Gastrocnemius medialis (tissue), 4 donors: ENCODE results near the gene METTL9. TPM values are rescaled to one million over a fixed set of nuclear protein-coding genes. Genes with fewer than 3 reads are reported as not detected.

Source experiments
- ATAC-seq, 2 donors: fragments of 150-250 bp; one replicate each; pipeline ENCODE4 v1.9.1; 2016
- DNase-seq, 2 donors: peaks; one replicate each; pipeline ENCODE4 v3.0.0-alpha.2; 2019
- H3K27ac ChIP-seq, 4 donors: fragments of 200-600 bp; sonication (generic); 1 replicate in 1 of 4; 2 replicates in 3 of 4; pipeline ENCODE4 v1.5.1; 2016 to 2018; ENCODE audit warnings: mild to moderate bottlenecking in 2 of 4, moderate library complexity in 1 of 4
- H3K27me3 ChIP-seq, 3 donors: fragments of 200-600 bp; sonication (generic) in 2 of 3; 1 replicate in 1 of 3; 2 replicates in 2 of 3; pipeline versions ENCODE4 v1.5.1 to v1.6.0; 2016 to 2019; ENCODE audit warnings: mild to moderate bottlenecking in 1 of 3, moderate library complexity in 1 of 3
- H3K36me3 ChIP-seq, 2 donors: fragments of 200-600 bp; sonication (generic) in 1 of 2; one replicate each; pipeline ENCODE4 v1.5.1; 2017 to 2018
- H3K4me1 ChIP-seq, 2 donors: fragments of 200-600 bp; sonication (generic) in 1 of 2; one replicate each; pipeline ENCODE4 v1.5.1; 2016 to 2017; ENCODE audit warnings: mild to moderate bottlenecking in 2 of 2
- H3K4me3 ChIP-seq, 4 donors: fragments of 200-600 bp; sonication (generic) in 3 of 4; 1 replicate in 1 of 4; 2 replicates in 3 of 4; pipeline ENCODE4 v1.5.1; 2016 to 2019; ENCODE audit warnings: mild to moderate bottlenecking in 2 of 4
- H3K9me3 ChIP-seq, 3 donors: fragments of 200-600 bp; sonication (generic) in 2 of 3; 1 replicate in 1 of 3; 2 replicates in 2 of 3; pipeline ENCODE4 v1.5.1; 2016 to 2019
- POLR2A ChIP-seq, 2 donors: fragments of 450-650 bp; IDR thresholded peaks; one replicate each; pipeline ENCODE4 v1.6.1; 2017; ENCODE audit warnings: antibody characterized with exemption in 2 of 2, mild to moderate bottlenecking in 2 of 2, moderate library complexity in 2 of 2
- in situ Hi-C, 4 donors: fragments of 200-750 bp; cut with MboI; loops; one replicate each; pipeline versions ENCODE4 v1.15.0 to v1.8.0; 2017; ENCODE audit warnings: low sequenced_read_pairs in 4 of 4
- intact Hi-C: fragments of 100-400 bp; cut with DNase I; formaldehyde crosslinking; loops from one replicate; pipeline ENCODE4 v1.15.1; 2023; ENCODE audit warnings: low total_unique reads
- total RNA-seq, 4 donors: library from RNA; depleted of rRNA; stranded (reverse); fragments of >200 nt; gene quantifications; one replicate each; pipeline versions ENCODE4 v1.1.0 to v1.2.3, GENCODE V29; 2016
- TF ChIP-seq, protein P1 (sequence below), 5 experiments: fragments of 450-650 bp in 3 of 5; fragments of 200-600 bp in 2 of 5; sonication (generic) in 2 of 5; IDR thresholded peaks in 4 of 5; conservative IDR thresholded peaks in 1 of 5; 1 replicate in 4 of 5; 2 replicates in 1 of 5; pipeline ENCODE4 v1.5.1; 2016 to 2019; ENCODE audit warnings: antibody characterized with exemption in 5 of 5, mild to moderate bottlenecking in 3 of 5, moderate library complexity in 3 of 5

The METTL9 gene
- total RNA-seq, 4 donors from 2014 or later, result 87.2 to 109 (median 96.8) TPM

- intact Hi-C loops (loop anchor here (10.0 kb wide), 1 partner anchor 1554 kb away; the partner anchor contains the start of gene USP31), in situ Hi-C loops (loop anchor here in 2 of 4 donors (10.0 to 25.0 kb wide), 2 partner anchors 54 to 122 kb away; no protein-coding TSS in a partner anchor)
- H3K36me3 ChIP-seq, result no peaks in the 10 kb centered on the region
- TF ChIP-seq POLR2A (IDR thresholded peaks at IDR 0.05), result no peak
- TF ChIP-seq, protein P1, sequence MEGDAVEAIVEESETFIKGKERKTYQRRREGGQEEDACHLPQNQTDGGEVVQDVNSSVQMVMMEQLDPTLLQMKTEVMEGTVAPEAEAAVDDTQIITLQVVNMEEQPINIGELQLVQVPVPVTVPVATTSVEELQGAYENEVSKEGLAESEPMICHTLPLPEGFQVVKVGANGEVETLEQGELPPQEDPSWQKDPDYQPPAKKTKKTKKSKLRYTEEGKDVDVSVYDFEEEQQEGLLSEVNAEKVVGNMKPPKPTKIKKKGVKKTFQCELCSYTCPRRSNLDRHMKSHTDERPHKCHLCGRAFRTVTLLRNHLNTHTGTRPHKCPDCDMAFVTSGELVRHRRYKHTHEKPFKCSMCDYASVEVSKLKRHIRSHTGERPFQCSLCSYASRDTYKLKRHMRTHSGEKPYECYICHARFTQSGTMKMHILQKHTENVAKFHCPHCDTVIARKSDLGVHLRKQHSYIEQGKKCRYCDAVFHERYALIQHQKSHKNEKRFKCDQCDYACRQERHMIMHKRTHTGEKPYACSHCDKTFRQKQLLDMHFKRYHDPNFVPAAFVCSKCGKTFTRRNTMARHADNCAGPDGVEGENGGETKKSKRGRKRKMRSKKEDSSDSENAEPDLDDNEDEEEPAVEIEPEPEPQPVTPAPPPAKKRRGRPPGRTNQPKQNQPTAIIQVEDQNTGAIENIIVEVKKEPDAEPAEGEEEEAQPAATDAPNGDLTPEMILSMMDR (IDR thresholded peaks at IDR 0.05 in 4 of 5, conservative IDR thresholded peaks at IDR 0.05 in 1 of 5), result no peak
- no peaks in the 10 kb centered on the region for H3K9me3 ChIP-seq
- no peak for DNase-seq
- H3K4me1 ChIP-seq, result no peaks in the 10 kb centered on the region
- H3K27ac ChIP-seq, result no peak overlapping the region
- no peak overlapping the region for H3K4me3 ChIP-seq
- no peaks in the 10 kb centered on the region for H3K27me3 ChIP-seq
- ATAC-seq, result no peak
Observed at GRCh38 chr16:21590796-21591195, 8.6 kb upstream of the METTL9 start.

DNA sequence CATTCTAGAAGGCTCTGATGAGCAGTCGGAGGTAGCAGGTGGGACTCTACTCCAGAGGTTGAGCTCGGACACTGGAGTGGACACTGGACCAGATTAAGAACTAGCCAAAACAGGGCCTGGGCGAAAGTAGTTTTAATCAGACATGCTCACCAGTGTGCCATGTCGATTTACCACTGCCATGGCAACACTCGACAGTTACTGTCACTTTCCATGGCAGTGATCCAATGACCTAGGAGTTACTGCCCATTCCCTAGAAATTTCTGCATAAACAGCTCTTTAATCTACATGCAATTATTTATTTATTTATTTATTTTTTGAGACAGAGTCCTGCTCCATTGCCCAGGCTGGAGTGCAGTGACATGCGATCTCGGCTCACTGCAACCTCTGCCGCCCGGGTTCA lies 7.2 kb upstream of the METTL9 start:
- H3K27ac ChIP-seq, result no peak overlapping the region
- H3K9me3 ChIP-seq, result no peaks in the 10 kb centered on the region
- DNase-seq, result no peak
- H3K4me3 ChIP-seq, result no peak overlapping the region
- H3K27me3 ChIP-seq, result no peaks in the 10 kb centered on the region
- TF ChIP-seq POLR2A (IDR thresholded peaks at IDR 0.05), result no peak
- TF ChIP-seq, protein P1 (IDR thresholded peaks at IDR 0.05 in 4 of 5, conservative IDR thresholded peaks at IDR 0.05 in 1 of 5), result no peak
- intact Hi-C loops, result loop anchor here (10.0 kb wide), 1 partner anchor 1553 kb away; the partner anchor contains the start of gene USP31
- no peaks in the 10 kb centered on the region for H3K36me3 ChIP-seq
- no peak for ATAC-seq
- in situ Hi-C loops, result loop anchor here in 2 of 4 donors (10.0 to 25.0 kb wide), 2 partner anchors 53 to 120 kb away; no protein-coding TSS in a partner anchor
- H3K4me1 ChIP-seq, result no peaks in the 10 kb centered on the region

DNA sequence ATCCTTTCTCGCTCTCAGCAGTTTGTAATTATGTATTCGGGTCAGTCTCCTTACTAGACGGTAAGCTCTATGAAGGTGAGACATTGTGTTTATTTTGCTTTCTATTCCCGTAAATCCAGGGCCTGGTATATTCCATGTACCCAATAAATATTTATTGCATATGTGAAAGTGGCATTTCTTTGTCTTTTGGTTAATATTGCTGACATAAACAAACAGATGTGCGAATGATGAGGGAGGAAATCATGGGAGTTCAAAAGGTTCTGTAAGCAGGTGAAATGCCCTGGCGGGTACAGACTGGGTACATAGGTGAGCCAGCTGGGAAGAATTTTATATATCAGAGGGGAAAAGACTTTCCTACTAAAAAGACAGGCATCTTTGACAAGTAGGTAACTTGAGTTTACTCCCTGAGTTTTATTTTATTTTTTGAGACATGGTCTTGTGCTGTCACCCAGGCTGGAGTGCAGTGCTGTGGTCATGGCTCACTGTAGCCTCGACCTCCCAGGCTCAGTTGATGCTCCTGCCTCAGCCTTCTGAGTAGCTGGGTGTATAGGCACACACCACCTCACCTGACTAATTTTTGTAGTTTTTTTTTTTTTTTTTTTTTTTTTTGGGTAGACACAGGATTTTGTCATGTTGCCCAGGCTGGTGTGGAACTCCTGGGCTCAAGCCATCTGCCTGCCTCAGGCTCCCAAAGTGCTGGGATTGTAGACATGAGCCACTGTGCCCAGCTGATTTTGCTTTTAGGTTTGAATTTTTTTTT lies 5.7 kb upstream of the METTL9 start:
- Histone ChIP-seq H3K36me3 (no peaks in the 10 kb centered on the region), H3K4me1 (peaks cover 3 to 5% of the 10 kb centered on the region in 2 donors), H3K27ac (no peak overlapping the region), H3K4me3 (no peak overlapping the region), H3K9me3 (no peaks in the 10 kb centered on the region), H3K27me3 (no peaks in the 10 kb centered on the region)
- no peak for TF ChIP-seq POLR2A (IDR thresholded peaks at IDR 0.05)
- TF ChIP-seq, protein P1 (IDR thresholded peaks at IDR 0.05 in 4 of 5, conservative IDR thresholded peaks at IDR 0.05 in 1 of 5), result no peak
- no peak for DNase-seq
- in situ Hi-C loops (loop anchor here in 2 of 4 donors (10.0 to 25.0 kb wide), 2 partner anchors 51 to 119 kb away; no protein-coding TSS in a partner anchor), intact Hi-C loops (loop anchor here (10.0 kb wide), 1 partner anchor 1551 kb away; the partner anchor contains the start of gene USP31)
- ATAC-seq, result no peak

DNA sequence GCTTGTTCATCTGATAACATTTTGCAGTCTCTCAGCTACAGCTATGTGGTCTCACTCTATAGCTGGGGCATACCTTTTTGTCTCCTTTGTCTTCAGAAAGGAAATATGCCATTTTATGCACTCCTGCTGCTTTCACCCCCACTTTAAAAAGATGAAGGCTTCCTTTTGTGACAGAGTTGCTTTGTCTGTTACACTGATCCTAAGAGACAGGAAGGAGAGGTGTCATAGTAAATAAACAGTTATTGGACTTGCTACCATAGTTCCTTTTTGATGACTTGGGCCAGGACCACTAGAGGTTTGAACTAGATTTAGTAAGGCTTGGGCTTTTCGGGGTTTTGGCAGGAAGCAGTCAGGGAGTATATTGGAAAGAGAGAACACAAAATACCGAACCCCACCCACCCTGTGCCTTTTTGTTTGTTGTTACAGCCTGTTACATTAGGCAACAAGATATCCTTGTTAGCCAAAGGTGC lies 1.8 kb upstream of the METTL9 start:
- Histone ChIP-seq H3K27ac (no peak overlapping the region), H3K27me3 (no peaks in the 10 kb centered on the region), H3K4me1 (peaks cover 25 to 28% of the 10 kb centered on the region in 2 donors), H3K36me3 (no peaks in the 10 kb centered on the region), H3K4me3 (no peak overlapping the region), H3K9me3 (no peaks in the 10 kb centered on the region)
- no peak for DNase-seq
- in situ Hi-C loops (loop anchor here in 2 of 4 donors (10.0 to 25.0 kb wide), 2 partner anchors 47 to 115 kb away; no protein-coding TSS in a partner anchor), intact Hi-C loops (loop anchor here (5.0 to 10.0 kb wide), 2 partner anchors 45 to 1547 kb away; partner anchors contain the start of gene USP31)
- no peak for ATAC-seq
- TF ChIP-seq, protein P1 (IDR thresholded peaks at IDR 0.05 in 4 of 5, conservative IDR thresholded peaks at IDR 0.05 in 1 of 5), result no peak
